DND-41 (cell line): Measurements from ENCODE around the gene TRPM5.

Source experiments
- CTCF ChIP-seq: IDR thresholded peaks from 2 replicates; pipeline ENCODE4 v1.5.1; 2012; ENCODE audit warnings: borderline replicate concordance, low read length, moderate library complexity, mild to moderate bottlenecking; ENCODE audit not compliant: poor library complexity, severe bottlenecking; ENCODE audit errors: extremely low read depth
- EZH2 ChIP-seq: IDR thresholded peaks from 3 replicates; pipeline ENCODE4 v1.6.1; 2012; ENCODE audit warnings: borderline replicate concordance, low read depth, mild to moderate bottlenecking, moderate library complexity, low read length, inconsistent platforms; ENCODE audit not compliant: severe bottlenecking

GRCh38 chr11:2477254-2477653, 32.9 kb upstream of the TRPM5 start:
- TF ChIP-seq CTCF, result no peak
- TF ChIP-seq EZH2, result no peak
